ENCODE results near the gene KRT80. TPM values are rescaled to one million over a fixed set of nuclear protein-coding genes. Genes with fewer than 3 reads are reported as not detected.

KRT80 gene
- total RNA-seq, 2 experiments from 2014 or later, result not detected

- no peaks in the 10 kb centered on the region for H3K4me1 Mint-ChIP-seq (ENCODE audit: low read depth)
- ATAC-seq (ENCODE audit: poor library complexity) (no peak), DNase-seq (no peak)
- no peak overlapping the region for H3K27ac Mint-ChIP-seq
- TF ChIP-seq CTCF (IDR thresholded peaks at IDR 0.05), result no peak
- no peaks in the 10 kb centered on the region for H3K36me3 Mint-ChIP-seq (ENCODE audit: low read depth)
- Histone ChIP-seq H3K9me3 (ENCODE audit: control insufficient read depth in 1 of 2, insufficient read depth in 1 of 2, low read length in 2 of 2) (no peaks in the 10 kb centered on the region), H3K36me3 (ENCODE audit: insufficient read depth, low read length) (no peaks in the 10 kb centered on the region), H3K4me1 (ENCODE audit: insufficient read depth, low read length) (no peaks in the 10 kb centered on the region), H3K27ac (ENCODE audit: low read depth in 1 of 2, low read length in 2 of 2) (no peak overlapping the region), H3K4me3 (ENCODE audit: low read length) (no peak overlapping the region), H3K27me3 (ENCODE audit: control insufficient read depth in 1 of 2, insufficient read depth in 2 of 2, low read length in 2 of 2) (no peaks in the 10 kb centered on the region)
- intact Hi-C loops (cut with DNase I, micrococcal nuclease), result no loop called here
- CTCF ChIA-PET, result interaction anchor here (1.2 kb wide), 1 partner anchor 183 kb away, joined by 4 read pairs; no protein-coding TSS in a partner anchor
- no peaks in the 10 kb centered on the region for H3K27me3 Mint-ChIP-seq
- H3K4me3 Mint-ChIP-seq, result no peak overlapping the region
- H3K9me3 Mint-ChIP-seq, result no peaks in the 10 kb centered on the region
- POLR2A ChIA-PET, result no interaction called here
Measured at GRCh38 chr12:52144512-52145227, 47.1 kb downstream of the KRT80 start.

- Histone ChIP-seq H3K36me3 (ENCODE audit: insufficient read depth, low read length) (no peaks in the 10 kb centered on the region), H3K27me3 (ENCODE audit: control insufficient read depth in 1 of 2, insufficient read depth in 2 of 2, low read length in 2 of 2) (peaks cover 0 to 5% of the 10 kb centered on the region in 2 experiments), H3K4me1 (ENCODE audit: insufficient read depth, low read length) (no peaks in the 10 kb centered on the region), H3K9me3 (ENCODE audit: control insufficient read depth in 1 of 2, insufficient read depth in 1 of 2, low read length in 2 of 2) (no peaks in the 10 kb centered on the region), H3K4me3 (ENCODE audit: low read length) (no peak overlapping the region), H3K27ac (ENCODE audit: low read depth in 1 of 2, low read length in 2 of 2) (no peak overlapping the region)
- H3K36me3 Mint-ChIP-seq (ENCODE audit: low read depth), result no peaks in the 10 kb centered on the region
- no peaks in the 10 kb centered on the region for H3K4me1 Mint-ChIP-seq (ENCODE audit: low read depth)
- DNase-seq (no peak), ATAC-seq (ENCODE audit: poor library complexity) (no peak)
- ChIA-PET POLR2A (no interaction called here), CTCF (no interaction called here)
- TF ChIP-seq CTCF (IDR thresholded peaks at IDR 0.05), result no peak
- peaks cover 5% of the 10 kb centered on the region for H3K27me3 Mint-ChIP-seq
- intact Hi-C loops (cut with DNase I, micrococcal nuclease), result no loop called here
- no peak overlapping the region for H3K4me3 Mint-ChIP-seq
- no peak overlapping the region for H3K27ac Mint-ChIP-seq
- no peaks in the 10 kb centered on the region for H3K9me3 Mint-ChIP-seq
Measured at GRCh38 chr12:52142431-52142830, 49.4 kb downstream of the KRT80 start.

GRCh38 chr12:52141875-52142274, 49.9 kb downstream of the KRT80 start:
- Histone ChIP-seq H3K27me3 (ENCODE audit: control insufficient read depth in 1 of 2, insufficient read depth in 2 of 2, low read length in 2 of 2) (peaks cover 0 to 5% of the 10 kb centered on the region in 2 experiments), H3K36me3 (ENCODE audit: insufficient read depth, low read length) (no peaks in the 10 kb centered on the region), H3K4me1 (ENCODE audit: insufficient read depth, low read length) (no peaks in the 10 kb centered on the region), H3K4me3 (ENCODE audit: low read length) (no peak overlapping the region), H3K9me3 (ENCODE audit: control insufficient read depth in 1 of 2, insufficient read depth in 1 of 2, low read length in 2 of 2) (no peaks in the 10 kb centered on the region), H3K27ac (ENCODE audit: low read depth in 1 of 2, low read length in 2 of 2) (no peak overlapping the region)
- no peak overlapping the region for H3K27ac Mint-ChIP-seq
- no peak for TF ChIP-seq CTCF (IDR thresholded peaks at IDR 0.05)
- no peaks in the 10 kb centered on the region for H3K36me3 Mint-ChIP-seq (ENCODE audit: low read depth)
- no peak for ATAC-seq (ENCODE audit: poor library complexity)
- no peaks in the 10 kb centered on the region for H3K4me1 Mint-ChIP-seq (ENCODE audit: low read depth)
- no peak overlapping the region for H3K4me3 Mint-ChIP-seq
- intact Hi-C loops (cut with DNase I, micrococcal nuclease), result no loop called here
- ChIA-PET POLR2A (no interaction called here), CTCF (no interaction called here)
- H3K9me3 Mint-ChIP-seq, result no peaks in the 10 kb centered on the region
- no peak for DNase-seq
- H3K27me3 Mint-ChIP-seq, result peaks cover 5% of the 10 kb centered on the region
